Measurements from ENCODE around the gene KDM7A.
"Not testable (repeated sequence)": the region's sequence is repeated elsewhere in the genome, so short reads cannot be mapped to it uniquely, and the experiment has no call there.

KDM7A gene

GRCh38 chr7:140212100-140212881 lies 35.5 kb upstream of the KDM7A start:
- H3K4me3 ChIP-seq (ENCODE audit: low read length), result no peak overlapping the region
- no peak overlapping the region for H3K27ac ChIP-seq (ENCODE audit: low read depth, low read length)
- H3K4me1 ChIP-seq (ENCODE audit: control insufficient read depth, insufficient read depth, low read length), result peaks cover 3% of the 10 kb centered on the region
- no peak overlapping the region for H3K9ac ChIP-seq (ENCODE audit: low read length)
- H3K36me3 ChIP-seq (ENCODE audit: control insufficient read depth, insufficient read depth, low read length), result no peaks in the 10 kb centered on the region
- H3K27me3 ChIP-seq (ENCODE audit: control insufficient read depth, insufficient read depth, low read length), result no peaks in the 10 kb centered on the region

- Histone ChIP-seq H3K27ac (ENCODE audit: low read depth, low read length) (no peak overlapping the region), H3K4me1 (ENCODE audit: control insufficient read depth, insufficient read depth, low read length) (peaks cover 3% of the 10 kb centered on the region), H3K9ac (ENCODE audit: low read length) (no peak overlapping the region), H3K36me3 (ENCODE audit: control insufficient read depth, insufficient read depth, low read length) (no peaks in the 10 kb centered on the region), H3K4me3 (ENCODE audit: low read length) (no peak overlapping the region), H3K27me3 (ENCODE audit: control insufficient read depth, insufficient read depth, low read length) (no peaks in the 10 kb centered on the region)
Measured at GRCh38 chr7:140211698-140212097, 34.9 kb upstream of the KDM7A start.

GRCh38 chr7:140209866-140210609 lies 33.3 kb upstream of the KDM7A start:
- H3K36me3 ChIP-seq (ENCODE audit: control insufficient read depth, insufficient read depth, low read length), result no peaks in the 10 kb centered on the region
- H3K9ac ChIP-seq (ENCODE audit: low read length), result no peak overlapping the region
- H3K27me3 ChIP-seq (ENCODE audit: control insufficient read depth, insufficient read depth, low read length), result no peaks in the 10 kb centered on the region
- no peak overlapping the region for H3K27ac ChIP-seq (ENCODE audit: low read depth, low read length)
- peaks cover 3% of the 10 kb centered on the region for H3K4me1 ChIP-seq (ENCODE audit: control insufficient read depth, insufficient read depth, low read length)
- H3K4me3 ChIP-seq (ENCODE audit: low read length), result no peak overlapping the region

- H3K4me1 ChIP-seq (ENCODE audit: control insufficient read depth, insufficient read depth, low read length), result no peaks in the 10 kb centered on the region
- H3K9ac ChIP-seq (ENCODE audit: low read length), result no peak overlapping the region
- no peaks in the 10 kb centered on the region for H3K27me3 ChIP-seq (ENCODE audit: control insufficient read depth, insufficient read depth, low read length)
- no peak overlapping the region for H3K27ac ChIP-seq (ENCODE audit: low read depth, low read length)
- no peaks in the 10 kb centered on the region for H3K36me3 ChIP-seq (ENCODE audit: control insufficient read depth, insufficient read depth, low read length)
- H3K4me3 ChIP-seq (ENCODE audit: low read length), result no peak overlapping the region
Measured at GRCh38 chr7:140206616-140207389, 30.0 kb upstream of the KDM7A start.

- Histone ChIP-seq H3K27ac (ENCODE audit: low read depth, low read length) (no peak overlapping the region), H3K9ac (ENCODE audit: low read length) (no peak overlapping the region), H3K27me3 (ENCODE audit: control insufficient read depth, insufficient read depth, low read length) (no peaks in the 10 kb centered on the region), H3K36me3 (ENCODE audit: control insufficient read depth, insufficient read depth, low read length) (no peaks in the 10 kb centered on the region), H3K4me1 (ENCODE audit: control insufficient read depth, insufficient read depth, low read length) (no peaks in the 10 kb centered on the region), H3K4me3 (ENCODE audit: low read length) (no peak overlapping the region)
Measured at GRCh38 chr7:140205600-140205999, 28.8 kb upstream of the KDM7A start.

- Histone ChIP-seq H3K9ac (ENCODE audit: low read length) (no peak overlapping the region), H3K27ac (ENCODE audit: low read depth, low read length) (no peak overlapping the region), H3K4me3 (ENCODE audit: low read length) (no peak overlapping the region), H3K4me1 (ENCODE audit: control insufficient read depth, insufficient read depth, low read length) (no peaks in the 10 kb centered on the region), H3K27me3 (ENCODE audit: control insufficient read depth, insufficient read depth, low read length) (no peaks in the 10 kb centered on the region), H3K36me3 (ENCODE audit: control insufficient read depth, insufficient read depth, low read length) (no peaks in the 10 kb centered on the region)
Measured at GRCh38 chr7:140203556-140203955, 26.8 kb upstream of the KDM7A start.

GRCh38 chr7:140202942-140203341 lies 26.2 kb upstream of the KDM7A start:
- H3K27me3 ChIP-seq (ENCODE audit: control insufficient read depth, insufficient read depth, low read length); H3K27ac ChIP-seq (ENCODE audit: low read depth, low read length); H3K9ac ChIP-seq (ENCODE audit: low read length); H3K36me3 ChIP-seq (ENCODE audit: control insufficient read depth, insufficient read depth, low read length); H3K4me3 ChIP-seq (ENCODE audit: low read length); H3K4me1 ChIP-seq (ENCODE audit: control insufficient read depth, insufficient read depth, low read length): not testable (repeated sequence)

GRCh38 chr7:140201393-140201792 lies 24.6 kb upstream of the KDM7A start:
- Histone ChIP-seq H3K36me3 (ENCODE audit: control insufficient read depth, insufficient read depth, low read length) (no peaks in the 10 kb centered on the region), H3K27me3 (ENCODE audit: control insufficient read depth, insufficient read depth, low read length) (no peaks in the 10 kb centered on the region), H3K9ac (ENCODE audit: low read length) (no peak overlapping the region), H3K4me3 (ENCODE audit: low read length) (no peak overlapping the region), H3K4me1 (ENCODE audit: control insufficient read depth, insufficient read depth, low read length) (no peaks in the 10 kb centered on the region), H3K27ac (ENCODE audit: low read depth, low read length) (no peak overlapping the region)

GRCh38 chr7:140200061-140200989 lies 23.5 kb upstream of the KDM7A start:
- Histone ChIP-seq H3K36me3 (ENCODE audit: control insufficient read depth, insufficient read depth, low read length) (no peaks in the 10 kb centered on the region), H3K27me3 (ENCODE audit: control insufficient read depth, insufficient read depth, low read length) (no peaks in the 10 kb centered on the region), H3K9ac (ENCODE audit: low read length) (no peak overlapping the region), H3K27ac (ENCODE audit: low read depth, low read length) (no peak overlapping the region), H3K4me1 (ENCODE audit: control insufficient read depth, insufficient read depth, low read length) (no peaks in the 10 kb centered on the region), H3K4me3 (ENCODE audit: low read length) (no peak overlapping the region)

GRCh38 chr7:140197938-140198337 lies 21.2 kb upstream of the KDM7A start:
- Histone ChIP-seq H3K4me1 (ENCODE audit: control insufficient read depth, insufficient read depth, low read length) (no peaks in the 10 kb centered on the region), H3K27me3 (ENCODE audit: control insufficient read depth, insufficient read depth, low read length) (no peaks in the 10 kb centered on the region), H3K36me3 (ENCODE audit: control insufficient read depth, insufficient read depth, low read length) (no peaks in the 10 kb centered on the region), H3K4me3 (ENCODE audit: low read length) (no peak overlapping the region), H3K9ac (ENCODE audit: low read length) (no peak overlapping the region), H3K27ac (ENCODE audit: low read depth, low read length) (no peak overlapping the region)

- Histone ChIP-seq H3K4me3 (ENCODE audit: low read length) (no peak overlapping the region), H3K4me1 (ENCODE audit: control insufficient read depth, insufficient read depth, low read length) (no peaks in the 10 kb centered on the region), H3K36me3 (ENCODE audit: control insufficient read depth, insufficient read depth, low read length) (no peaks in the 10 kb centered on the region), H3K27me3 (ENCODE audit: control insufficient read depth, insufficient read depth, low read length) (no peaks in the 10 kb centered on the region), H3K27ac (ENCODE audit: low read depth, low read length) (no peak overlapping the region), H3K9ac (ENCODE audit: low read length) (no peak overlapping the region)
Measured at GRCh38 chr7:140197218-140197890, 20.6 kb upstream of the KDM7A start.
